GM23338 (cell line): Measurements from ENCODE around the gene PGM1.

Experiments used
- CREB1 ChIP-seq: fragments of 250-450 bp; sonication (Bioruptor Pico); IDR thresholded peaks from 2 replicates; pipeline ENCODE4 v1.5.0; 2020; ENCODE audit warnings: low read depth, mild to moderate bottlenecking, moderate library complexity
- EZH2 ChIP-seq: fragments of 200-600 bp; sonication (generic); IDR thresholded peaks from one replicate; pipeline ENCODE4 v1.8.0; 2017; ENCODE audit warnings: antibody characterized with exemption, mild to moderate bottlenecking, low read depth; ENCODE audit not compliant: unreplicated experiment
- EZH2phosphoT487 ChIP-seq: fragments of 200-600 bp; sonication (generic); IDR thresholded peaks from one replicate; pipeline ENCODE4 v1.8.1; 2018; ENCODE audit warnings: antibody characterized with exemption; ENCODE audit not compliant: unreplicated experiment
- JUNB ChIP-seq: IDR thresholded peaks from one replicate; pipeline ENCODE4 v1.6.1; 2016; ENCODE audit warnings: antibody characterized with exemption; ENCODE audit not compliant: unreplicated experiment
- POLR2AphosphoS5 ChIP-seq: IDR thresholded peaks from 2 replicates; pipeline ENCODE4 v1.6.1; 2016; ENCODE audit warnings: antibody characterized with exemption, low read depth
- ZNF331 ChIP-seq: fragments of 250-450 bp; sonication (Bioruptor Pico); IDR thresholded peaks from 2 replicates; pipeline ENCODE4 v1.5.0; 2020; ENCODE audit warnings: low read depth, mild to moderate bottlenecking, moderate library complexity
- TF ChIP-seq, protein P1 (sequence below), 2 experiments: fragments of 200-600 bp in 1 of 2; sonication (generic) in 1 of 2; conservative IDR thresholded peaks; 2 replicates each; pipeline versions ENCODE4 v1.5.1 to v1.6.1; 2016 to 2017; ENCODE audit warnings: antibody characterized with exemption in 2 of 2, low read depth in 2 of 2, mild to moderate bottlenecking in 2 of 2, moderate library complexity in 1 of 2
- TF ChIP-seq, protein P2 (sequence below): fragments of 250-450 bp; sonication (Bioruptor Pico); IDR thresholded peaks from 2 replicates; pipeline ENCODE4 v1.5.0; 2020; ENCODE audit warnings: mild to moderate bottlenecking, moderate library complexity
- TF ChIP-seq, protein P3 (sequence below): IDR thresholded peaks from 2 replicates; pipeline ENCODE4 v1.6.1; 2016; ENCODE audit warnings: antibody characterized with exemption

DNA sequence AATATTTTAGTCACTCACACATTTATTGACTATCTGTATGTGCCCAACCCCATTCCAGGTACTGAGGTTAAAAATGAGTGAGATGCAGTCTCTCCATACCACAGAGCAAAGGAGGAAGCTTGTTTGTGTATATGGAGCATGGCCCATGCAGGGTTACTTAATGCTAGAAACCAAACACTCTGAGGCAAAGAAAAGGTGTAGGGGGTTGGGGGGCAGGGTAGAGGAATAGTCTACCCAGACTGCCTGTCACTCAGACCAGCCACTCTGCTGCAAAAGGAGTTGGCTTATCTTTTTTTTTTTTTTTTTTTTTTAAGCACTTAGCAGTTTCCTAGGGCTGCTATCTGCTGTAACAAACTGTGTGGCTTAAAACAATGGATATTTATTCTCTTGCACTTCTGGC is 19.8 kb downstream of the PGM1 start:
- TF ChIP-seq, protein P1, sequence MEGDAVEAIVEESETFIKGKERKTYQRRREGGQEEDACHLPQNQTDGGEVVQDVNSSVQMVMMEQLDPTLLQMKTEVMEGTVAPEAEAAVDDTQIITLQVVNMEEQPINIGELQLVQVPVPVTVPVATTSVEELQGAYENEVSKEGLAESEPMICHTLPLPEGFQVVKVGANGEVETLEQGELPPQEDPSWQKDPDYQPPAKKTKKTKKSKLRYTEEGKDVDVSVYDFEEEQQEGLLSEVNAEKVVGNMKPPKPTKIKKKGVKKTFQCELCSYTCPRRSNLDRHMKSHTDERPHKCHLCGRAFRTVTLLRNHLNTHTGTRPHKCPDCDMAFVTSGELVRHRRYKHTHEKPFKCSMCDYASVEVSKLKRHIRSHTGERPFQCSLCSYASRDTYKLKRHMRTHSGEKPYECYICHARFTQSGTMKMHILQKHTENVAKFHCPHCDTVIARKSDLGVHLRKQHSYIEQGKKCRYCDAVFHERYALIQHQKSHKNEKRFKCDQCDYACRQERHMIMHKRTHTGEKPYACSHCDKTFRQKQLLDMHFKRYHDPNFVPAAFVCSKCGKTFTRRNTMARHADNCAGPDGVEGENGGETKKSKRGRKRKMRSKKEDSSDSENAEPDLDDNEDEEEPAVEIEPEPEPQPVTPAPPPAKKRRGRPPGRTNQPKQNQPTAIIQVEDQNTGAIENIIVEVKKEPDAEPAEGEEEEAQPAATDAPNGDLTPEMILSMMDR (conservative IDR thresholded peaks at IDR 0.05; ENCODE audit: low read depth in 2 of 2), result no peak
- TF ChIP-seq POLR2AphosphoS5 (no peak), EZH2 (no peak), CREB1 (CRISPR knock-in tag) (no peak), JUNB (no peak), EZH2phosphoT487 (no peak), ZNF331 (CRISPR knock-in tag) (no peak)
- TF ChIP-seq, protein P2, sequence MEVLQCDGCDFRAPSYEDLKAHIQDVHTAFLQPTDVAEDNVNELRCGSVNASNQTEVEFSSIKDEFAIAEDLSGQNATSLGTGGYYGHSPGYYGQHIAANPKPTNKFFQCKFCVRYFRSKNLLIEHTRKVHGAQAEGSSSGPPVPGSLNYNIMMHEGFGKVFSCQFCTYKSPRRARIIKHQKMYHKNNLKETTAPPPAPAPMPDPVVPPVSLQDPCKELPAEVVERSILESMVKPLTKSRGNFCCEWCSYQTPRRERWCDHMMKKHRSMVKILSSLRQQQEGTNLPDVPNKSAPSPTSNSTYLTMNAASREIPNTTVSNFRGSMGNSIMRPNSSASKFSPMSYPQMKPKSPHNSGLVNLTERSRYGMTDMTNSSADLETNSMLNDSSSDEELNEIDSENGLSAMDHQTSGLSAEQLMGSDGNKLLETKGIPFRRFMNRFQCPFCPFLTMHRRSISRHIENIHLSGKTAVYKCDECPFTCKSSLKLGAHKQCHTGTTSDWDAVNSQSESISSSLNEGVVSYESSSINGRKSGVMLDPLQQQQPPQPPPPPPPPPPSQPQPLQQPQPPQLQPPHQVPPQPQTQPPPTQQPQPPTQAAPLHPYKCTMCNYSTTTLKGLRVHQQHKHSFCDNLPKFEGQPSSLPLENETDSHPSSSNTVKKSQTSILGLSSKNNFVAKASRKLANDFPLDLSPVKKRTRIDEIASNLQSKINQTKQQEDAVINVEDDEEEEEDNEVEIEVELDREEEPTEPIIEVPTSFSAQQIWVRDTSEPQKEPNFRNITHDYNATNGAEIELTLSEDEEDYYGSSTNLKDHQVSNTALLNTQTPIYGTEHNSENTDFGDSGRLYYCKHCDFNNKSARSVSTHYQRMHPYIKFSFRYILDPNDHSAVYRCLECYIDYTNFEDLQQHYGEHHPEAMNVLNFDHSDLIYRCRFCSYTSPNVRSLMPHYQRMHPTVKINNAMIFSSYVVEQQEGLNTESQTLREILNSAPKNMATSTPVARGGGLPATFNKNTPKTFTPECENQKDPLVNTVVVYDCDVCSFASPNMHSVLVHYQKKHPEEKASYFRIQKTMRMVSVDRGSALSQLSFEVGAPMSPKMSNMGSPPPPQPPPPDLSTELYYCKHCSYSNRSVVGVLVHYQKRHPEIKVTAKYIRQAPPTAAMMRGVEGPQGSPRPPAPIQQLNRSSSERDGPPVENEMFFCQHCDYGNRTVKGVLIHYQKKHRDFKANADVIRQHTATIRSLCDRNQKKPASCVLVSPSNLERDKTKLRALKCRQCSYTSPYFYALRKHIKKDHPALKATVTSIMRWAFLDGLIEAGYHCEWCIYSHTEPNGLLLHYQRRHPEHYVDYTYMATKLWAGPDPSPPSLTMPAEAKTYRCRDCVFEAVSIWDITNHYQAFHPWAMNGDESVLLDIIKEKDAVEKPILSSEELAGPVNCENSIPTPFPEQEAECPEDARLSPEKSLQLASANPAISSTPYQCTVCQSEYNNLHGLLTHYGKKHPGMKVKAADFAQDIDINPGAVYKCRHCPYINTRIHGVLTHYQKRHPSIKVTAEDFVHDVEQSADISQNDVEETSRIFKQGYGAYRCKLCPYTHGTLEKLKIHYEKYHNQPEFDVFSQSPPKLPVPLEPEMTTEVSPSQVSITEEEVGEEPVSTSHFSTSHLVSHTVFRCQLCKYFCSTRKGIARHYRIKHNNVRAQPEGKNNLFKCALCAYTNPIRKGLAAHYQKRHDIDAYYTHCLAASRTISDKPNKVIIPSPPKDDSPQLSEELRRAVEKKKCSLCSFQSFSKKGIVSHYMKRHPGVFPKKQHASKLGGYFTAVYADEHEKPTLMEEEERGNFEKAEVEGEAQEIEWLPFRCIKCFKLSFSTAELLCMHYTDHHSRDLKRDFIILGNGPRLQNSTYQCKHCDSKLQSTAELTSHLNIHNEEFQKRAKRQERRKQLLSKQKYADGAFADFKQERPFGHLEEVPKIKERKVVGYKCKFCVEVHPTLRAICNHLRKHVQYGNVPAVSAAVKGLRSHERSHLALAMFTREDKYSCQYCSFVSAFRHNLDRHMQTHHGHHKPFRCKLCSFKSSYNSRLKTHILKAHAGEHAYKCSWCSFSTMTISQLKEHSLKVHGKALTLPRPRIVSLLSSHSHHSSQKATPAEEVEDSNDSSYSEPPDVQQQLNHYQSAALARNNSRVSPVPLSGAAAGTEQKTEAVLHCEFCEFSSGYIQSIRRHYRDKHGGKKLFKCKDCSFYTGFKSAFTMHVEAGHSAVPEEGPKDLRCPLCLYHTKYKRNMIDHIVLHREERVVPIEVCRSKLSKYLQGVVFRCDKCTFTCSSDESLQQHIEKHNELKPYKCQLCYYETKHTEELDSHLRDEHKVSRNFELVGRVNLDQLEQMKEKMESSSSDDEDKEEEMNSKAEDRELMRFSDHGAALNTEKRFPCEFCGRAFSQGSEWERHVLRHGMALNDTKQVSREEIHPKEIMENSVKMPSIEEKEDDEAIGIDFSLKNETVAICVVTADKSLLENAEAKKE, result no peak
- TF ChIP-seq, protein P3, sequence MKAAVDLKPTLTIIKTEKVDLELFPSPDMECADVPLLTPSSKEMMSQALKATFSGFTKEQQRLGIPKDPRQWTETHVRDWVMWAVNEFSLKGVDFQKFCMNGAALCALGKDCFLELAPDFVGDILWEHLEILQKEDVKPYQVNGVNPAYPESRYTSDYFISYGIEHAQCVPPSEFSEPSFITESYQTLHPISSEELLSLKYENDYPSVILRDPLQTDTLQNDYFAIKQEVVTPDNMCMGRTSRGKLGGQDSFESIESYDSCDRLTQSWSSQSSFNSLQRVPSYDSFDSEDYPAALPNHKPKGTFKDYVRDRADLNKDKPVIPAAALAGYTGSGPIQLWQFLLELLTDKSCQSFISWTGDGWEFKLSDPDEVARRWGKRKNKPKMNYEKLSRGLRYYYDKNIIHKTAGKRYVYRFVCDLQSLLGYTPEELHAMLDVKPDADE, result no peak
